CD4-positive, CD25-positive, alpha-beta regulatory T cell (primary cell): Measurements from ENCODE around the gene MLN. TPM values are rescaled to one million over a fixed set of nuclear protein-coding genes. Genes with fewer than 3 reads are reported as not detected.

ENCODE experiments used
- ATAC-seq, 2 donors: fragments of 150-1000 bp; cut with Tn5 transposase; one replicate each; pipeline ENCODE4 v1.10.0; 2021; ENCODE audit warnings: low read depth in 2 of 2, moderate number of reproducible peaks in 2 of 2, moderate library complexity in 1 of 2
- DNase-seq, 3 donors: peaks; one replicate each; pipeline versions ENCODE4 v3.0.0 to v3.0.0-alpha.2; 2012 to 2022; ENCODE audit warnings: mixed read lengths in 1 of 3
- H3K27ac ChIP-seq: one replicate; pipeline ENCODE4 v1.7.0; 2013; ENCODE audit warnings: mild to moderate bottlenecking, low read length; ENCODE audit not compliant: insufficient read depth, poor library complexity, severe bottlenecking
- H3K27me3 ChIP-seq: one replicate; pipeline ENCODE4 v1.7.0; 2013; ENCODE audit warnings: low read length; ENCODE audit not compliant: control insufficient read depth, insufficient read depth
- H3K36me3 ChIP-seq: one replicate; pipeline ENCODE4 v1.7.0; 2013; ENCODE audit warnings: mild to moderate bottlenecking, low read length, moderate library complexity; ENCODE audit not compliant: control insufficient read depth, insufficient read depth
- H3K4me1 ChIP-seq: 2 replicates; pipeline ENCODE4 v1.7.0; 2013; ENCODE audit warnings: mild to moderate bottlenecking, low read length; ENCODE audit not compliant: insufficient read depth, control insufficient read depth, poor library complexity, severe bottlenecking
- H3K4me3 ChIP-seq: one replicate; pipeline ENCODE4 v1.7.0; 2013; ENCODE audit warnings: low read depth, mild to moderate bottlenecking, low read length, moderate library complexity
- H3K9me3 ChIP-seq, 2 experiments: 1 replicate in 1 of 2; 2 replicates in 1 of 2; pipeline ENCODE4 v1.7.0; 2013; ENCODE audit warnings: low read length in 2 of 2, mild to moderate bottlenecking in 1 of 2, moderate library complexity in 1 of 2; ENCODE audit not compliant: control insufficient read depth in 2 of 2
- H3K27ac Mint-ChIP-seq, 3 donors: one replicate each; pipeline ENCODE4 v1.8.0; 2020 to 2022; ENCODE audit warnings: mild to moderate bottlenecking in 3 of 3, mixed read lengths in 3 of 3, moderate library complexity in 2 of 3
- H3K27me3 Mint-ChIP-seq: one replicate; pipeline ENCODE4 v1.8.0; 2022; ENCODE audit warnings: mild to moderate bottlenecking, mixed read lengths
- H3K36me3 Mint-ChIP-seq: one replicate; pipeline ENCODE4 v1.8.0; 2020; ENCODE audit warnings: mixed read lengths
- H3K4me1 Mint-ChIP-seq, 4 donors: one replicate each; pipeline ENCODE4 v1.8.0; 2020 to 2022; ENCODE audit warnings: mixed read lengths in 4 of 4, mild to moderate bottlenecking in 1 of 4
- H3K4me3 Mint-ChIP-seq, 4 donors: one replicate each; pipeline ENCODE4 v1.8.0; 2020 to 2022; ENCODE audit warnings: mild to moderate bottlenecking in 4 of 4, mixed read lengths in 4 of 4, moderate library complexity in 3 of 4
- H3K9me3 Mint-ChIP-seq, 7 donors: one replicate each; pipeline ENCODE4 v1.8.0; 2020 to 2022; ENCODE audit warnings: mixed read lengths in 7 of 7, mild to moderate bottlenecking in 3 of 7, moderate library complexity in 2 of 7
- polyA plus RNA-seq, 4 donors: library from polyadenylated mRNA; unstranded; fragments of 300-500 nt; fragmentation: Illumina TruSeq; gene quantifications; one replicate each; pipeline ENCODE4 v1.2.3, GENCODE V29; 2021
- total RNA-seq: library from RNA; stranded (reverse); gene quantifications from one replicate; pipeline ENCODE4 v1.2.3, GENCODE V29; 2022

MLN gene
- total and polyA plus RNA-seq, 5 donors from 2014 or later, result not detected

GRCh38 chr6:33783781-33784520, 19.9 kb downstream of the MLN start:
- Histone ChIP-seq H3K9me3 (no peaks in the 10 kb centered on the region), H3K36me3 (peaks cover 72% of the 10 kb centered on the region), H3K4me3 (no peak overlapping the region), H3K4me1 (peaks cover 31% of the 10 kb centered on the region), H3K27me3 (no peaks in the 10 kb centered on the region), H3K27ac (no peak overlapping the region)
- ATAC-seq (no peak), DNase-seq (no peak)
- Mint-ChIP-seq H3K9me3 (peaks cover 0 to 1% (median 0%) of the 10 kb centered on the region in 7 donors), H3K27ac (peak overlapping the region in 2 of 3 donors; percentile 67 to 86), H3K4me3 (peak overlapping the region; percentile 36 to 66 (median 56)), H3K27me3 (no peaks in the 10 kb centered on the region), H3K4me1 (peaks cover 14 to 56% (median 45%) of the 10 kb centered on the region in 4 donors), H3K36me3 (peaks cover 42% of the 10 kb centered on the region)

- no peak overlapping the region for H3K4me3 Mint-ChIP-seq
Measured at GRCh38 chr6:33782561-33782960, 21.2 kb downstream of the MLN start.

GRCh38 chr6:33781131-33781975, 22.4 kb downstream of the MLN start:
- ATAC-seq (no peak), DNase-seq (no peak)
- Mint-ChIP-seq H3K9me3 (peaks cover 0 to 1% (median 0%) of the 10 kb centered on the region in 7 donors), H3K4me1 (peaks cover 14 to 39% (median 29%) of the 10 kb centered on the region in 4 donors), H3K36me3 (peaks cover 55% of the 10 kb centered on the region), H3K27me3 (no peaks in the 10 kb centered on the region), H3K4me3 (no peak overlapping the region), H3K27ac (peak overlapping the region in 1 of 3 donors; percentile 76)
- Histone ChIP-seq H3K36me3 (peaks cover 96% of the 10 kb centered on the region), H3K4me3 (no peak overlapping the region), H3K4me1 (peaks cover 14% of the 10 kb centered on the region), H3K27ac (no peak overlapping the region), H3K9me3 (no peaks in the 10 kb centered on the region), H3K27me3 (no peaks in the 10 kb centered on the region)

More at GRCh38 chr6:33782561-33782960, 21.2 kb downstream of the MLN start:
- Histone ChIP-seq H3K4me1 (peaks cover 26% of the 10 kb centered on the region), H3K36me3 (peaks cover 85% of the 10 kb centered on the region), H3K27ac (no peak overlapping the region), H3K27me3 (no peaks in the 10 kb centered on the region), H3K9me3 (no peaks in the 10 kb centered on the region), H3K4me3 (no peak overlapping the region)
- DNase-seq (no peak), ATAC-seq (no peak)
- Mint-ChIP-seq H3K27ac (no peak overlapping the region), H3K9me3 (peaks cover 0 to 1% (median 0%) of the 10 kb centered on the region in 7 donors), H3K4me1 (peaks cover 14 to 51% (median 40%) of the 10 kb centered on the region in 4 donors), H3K36me3 (peaks cover 47% of the 10 kb centered on the region), H3K27me3 (no peaks in the 10 kb centered on the region)

GRCh38 chr6:33779895-33780294, 23.9 kb downstream of the MLN start:
- H3K4me3 Mint-ChIP-seq, result no peak overlapping the region
- no peak for ATAC-seq
- H3K27ac Mint-ChIP-seq, result no peak overlapping the region
- Histone ChIP-seq H3K9me3 (no peaks in the 10 kb centered on the region), H3K27ac (no peak overlapping the region), H3K4me3 (no peak overlapping the region), H3K4me1 (no peaks in the 10 kb centered on the region), H3K36me3 (peaks cover 97% of the 10 kb centered on the region), H3K27me3 (no peaks in the 10 kb centered on the region)
- H3K4me1 Mint-ChIP-seq, result peaks cover 5 to 24% (median 16%) of the 10 kb centered on the region in 4 donors
- no peaks in the 10 kb centered on the region for H3K27me3 Mint-ChIP-seq
- DNase-seq, result no peak
- peaks cover 0 to 1% (median 0%) of the 10 kb centered on the region in 7 donors for H3K9me3 Mint-ChIP-seq
- H3K36me3 Mint-ChIP-seq, result peaks cover 54% of the 10 kb centered on the region

- Mint-ChIP-seq H3K4me1 (peaks cover 5 to 18% (median 11%) of the 10 kb centered on the region in 4 donors), H3K36me3 (peaks cover 59% of the 10 kb centered on the region), H3K27ac (no peak overlapping the region), H3K9me3 (peaks cover 0 to 1% (median 0%) of the 10 kb centered on the region in 7 donors), H3K4me3 (no peak overlapping the region), H3K27me3 (no peaks in the 10 kb centered on the region)
- H3K27ac ChIP-seq, result no peak overlapping the region
- no peak overlapping the region for H3K4me3 ChIP-seq
- H3K27me3 ChIP-seq, result no peaks in the 10 kb centered on the region
- H3K4me1 ChIP-seq, result no peaks in the 10 kb centered on the region
- H3K9me3 ChIP-seq, result no peaks in the 10 kb centered on the region
- ATAC-seq (no peak), DNase-seq (no peak)
- peaks cover 96% of the 10 kb centered on the region for H3K36me3 ChIP-seq
Measured at GRCh38 chr6:33779290-33779689, 24.5 kb downstream of the MLN start.

GRCh38 chr6:33778444-33779121, 25.2 kb downstream of the MLN start:
- Histone ChIP-seq H3K36me3 (peaks cover 94% of the 10 kb centered on the region), H3K27me3 (no peaks in the 10 kb centered on the region), H3K27ac (no peak overlapping the region), H3K9me3 (no peaks in the 10 kb centered on the region), H3K4me1 (no peaks in the 10 kb centered on the region), H3K4me3 (no peak overlapping the region)
- Mint-ChIP-seq H3K9me3 (peaks cover 0 to 1% (median 0%) of the 10 kb centered on the region in 7 donors), H3K4me1 (peaks cover 4 to 11% (median 5%) of the 10 kb centered on the region in 4 donors), H3K36me3 (peaks cover 52% of the 10 kb centered on the region), H3K27ac (no peak overlapping the region), H3K4me3 (no peak overlapping the region), H3K27me3 (no peaks in the 10 kb centered on the region)
- no peak for ATAC-seq
- DNase-seq, result no peak
